ENCODE results near the gene MYO3B.

GRCh38 chr2:170339750-170340692, 162.1 kb downstream of the MYO3B start:
- TF ChIP-seq ARID4B (CRISPR knock-in tag; IDR thresholded peaks at IDR 0.05; ENCODE audit: borderline replicate concordance) (no peak), CBFB (CRISPR knock-in tag; IDR thresholded peaks at IDR 0.05; ENCODE audit: low read depth) (no peak), ELF4 (CRISPR knock-in tag; IDR thresholded peaks at IDR 0.05; ENCODE audit: low read depth) (no peak), TP53 (CRISPR knock-in tag; IDR thresholded peaks at IDR 0.05) (no peak), IRF1 (CRISPR knock-in tag; IDR thresholded peaks at IDR 0.05) (no peak), ATF3 (CRISPR knock-in tag; conservative IDR thresholded peaks at IDR 0.05) (no peak), CTCF (IDR thresholded peaks at IDR 0.05) (no peak)

All from WTC11 (cell line).